ENCODE results near the gene TMPRSS2. TPM values are rescaled to one million over a fixed set of nuclear protein-coding genes. Genes with fewer than 3 reads are reported as not detected.
A peak's percentile ranks its signal among the peaks of the same experiment; 100 is the strongest.

TMPRSS2 gene
- total RNA-seq, 3 donors from 2014 or later = 32.1 to 56.6 TPM; not detected in 1

DNA sequence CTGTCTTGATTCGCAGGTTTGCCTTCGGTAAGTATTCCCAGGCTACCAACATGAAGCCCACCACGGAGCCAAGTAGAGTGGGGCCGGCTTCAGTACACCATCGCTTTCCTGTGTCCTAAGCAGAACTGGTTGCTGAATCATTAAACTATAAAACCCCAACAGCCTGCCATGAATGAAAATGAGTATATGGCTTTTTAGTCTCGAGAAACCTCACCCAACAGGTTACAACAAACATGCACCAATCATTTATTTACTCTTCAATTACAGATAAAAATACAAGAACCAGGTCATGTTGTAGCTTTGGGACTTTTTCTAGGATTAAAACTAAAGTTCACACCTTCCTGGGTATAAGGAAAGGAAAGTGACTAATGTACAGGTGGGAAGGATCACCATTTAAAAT is 7.6 kb downstream of the TMPRSS2 start:
- Histone ChIP-seq H3K27me3 (no peaks in the 10 kb centered on the region), H3K4me1 (no peaks in the 10 kb centered on the region), H3K27ac (peak overlapping the region; percentile 61 to 67), H3K9me3 (no peaks in the 10 kb centered on the region), H3K36me3 (no peaks in the 10 kb centered on the region), H3K4me3 (no peak overlapping the region)
- TF ChIP-seq, protein P1, sequence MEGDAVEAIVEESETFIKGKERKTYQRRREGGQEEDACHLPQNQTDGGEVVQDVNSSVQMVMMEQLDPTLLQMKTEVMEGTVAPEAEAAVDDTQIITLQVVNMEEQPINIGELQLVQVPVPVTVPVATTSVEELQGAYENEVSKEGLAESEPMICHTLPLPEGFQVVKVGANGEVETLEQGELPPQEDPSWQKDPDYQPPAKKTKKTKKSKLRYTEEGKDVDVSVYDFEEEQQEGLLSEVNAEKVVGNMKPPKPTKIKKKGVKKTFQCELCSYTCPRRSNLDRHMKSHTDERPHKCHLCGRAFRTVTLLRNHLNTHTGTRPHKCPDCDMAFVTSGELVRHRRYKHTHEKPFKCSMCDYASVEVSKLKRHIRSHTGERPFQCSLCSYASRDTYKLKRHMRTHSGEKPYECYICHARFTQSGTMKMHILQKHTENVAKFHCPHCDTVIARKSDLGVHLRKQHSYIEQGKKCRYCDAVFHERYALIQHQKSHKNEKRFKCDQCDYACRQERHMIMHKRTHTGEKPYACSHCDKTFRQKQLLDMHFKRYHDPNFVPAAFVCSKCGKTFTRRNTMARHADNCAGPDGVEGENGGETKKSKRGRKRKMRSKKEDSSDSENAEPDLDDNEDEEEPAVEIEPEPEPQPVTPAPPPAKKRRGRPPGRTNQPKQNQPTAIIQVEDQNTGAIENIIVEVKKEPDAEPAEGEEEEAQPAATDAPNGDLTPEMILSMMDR (IDR thresholded peaks at IDR 0.05) = no peak
- TF ChIP-seq POLR2AphosphoS5 (IDR thresholded peaks at IDR 0.05) (no peak), POLR2A (IDR thresholded peaks at IDR 0.05) (no peak)
- intact Hi-C loops (cut with DNase I; ENCODE audit: low total_unique reads) = no loop called here
- DNase-seq (ENCODE audit: low spot score in 2 of 2) = no peak

DNA sequence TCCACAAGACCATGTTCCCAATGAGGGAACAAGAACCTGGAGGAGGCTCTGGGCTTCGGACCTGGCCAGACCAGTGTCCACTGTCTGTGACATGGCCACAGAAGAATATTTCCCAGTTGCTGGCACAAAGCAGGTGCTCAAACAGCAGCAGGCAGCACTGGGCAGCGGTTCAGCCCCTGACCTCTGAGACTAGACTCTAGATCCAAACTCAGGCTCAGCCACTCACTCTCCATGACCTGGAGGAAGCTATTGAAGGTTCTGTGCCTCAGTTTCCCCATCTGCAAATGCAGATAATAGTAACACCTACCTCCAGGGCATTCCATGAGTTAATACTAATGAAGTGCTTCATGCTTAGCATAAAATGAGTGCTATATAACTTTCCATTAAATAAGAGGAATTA is 8.0 kb downstream of the TMPRSS2 start:
- no peaks in the 10 kb centered on the region for H3K36me3 ChIP-seq
- H3K27me3 ChIP-seq = no peaks in the 10 kb centered on the region
- H3K9me3 ChIP-seq = no peaks in the 10 kb centered on the region
- TF ChIP-seq POLR2A (IDR thresholded peaks at IDR 0.05) = no peak
- TF ChIP-seq, protein P1 (IDR thresholded peaks at IDR 0.05) = no peak
- H3K4me3 ChIP-seq = no peak overlapping the region
- H3K4me1 ChIP-seq = no peaks in the 10 kb centered on the region
- peak overlapping the region; percentile 61 to 67 for H3K27ac ChIP-seq
- DNase-seq (ENCODE audit: low spot score in 2 of 2) = no peak
- intact Hi-C loops (cut with DNase I; ENCODE audit: low total_unique reads) = no loop called here

DNA sequence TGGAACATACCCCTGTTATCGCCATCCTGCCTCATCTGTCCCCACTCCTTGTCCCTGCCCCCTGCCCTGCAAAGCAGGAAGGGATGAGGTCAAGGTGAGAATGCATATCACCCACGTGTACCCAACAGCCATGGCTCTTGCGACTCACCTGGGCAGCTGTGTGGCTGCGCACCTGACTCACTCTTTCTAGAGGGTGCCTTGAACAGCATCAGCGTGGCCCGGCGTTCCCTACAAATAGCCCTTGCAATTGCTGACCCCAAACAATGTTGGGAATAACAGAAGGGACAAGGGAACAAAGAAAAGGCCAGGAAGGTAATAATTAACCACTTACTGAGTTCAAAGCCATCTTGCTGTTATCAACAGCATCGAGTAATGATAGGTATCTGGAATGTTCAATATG is 10.2 kb downstream of the TMPRSS2 start:
- Histone ChIP-seq H3K27me3 (no peaks in the 10 kb centered on the region), H3K4me3 (no peak overlapping the region), H3K4me1 (no peaks in the 10 kb centered on the region), H3K9me3 (no peaks in the 10 kb centered on the region), H3K36me3 (no peaks in the 10 kb centered on the region), H3K27ac (no peak overlapping the region)
- intact Hi-C loops (cut with DNase I; ENCODE audit: low total_unique reads) = no loop called here
- no peak for DNase-seq (ENCODE audit: low spot score in 2 of 2)
- TF ChIP-seq, protein P1 (IDR thresholded peaks at IDR 0.05) = no peak
- TF ChIP-seq POLR2AphosphoS5 (IDR thresholded peaks at IDR 0.05) = no peak

DNA sequence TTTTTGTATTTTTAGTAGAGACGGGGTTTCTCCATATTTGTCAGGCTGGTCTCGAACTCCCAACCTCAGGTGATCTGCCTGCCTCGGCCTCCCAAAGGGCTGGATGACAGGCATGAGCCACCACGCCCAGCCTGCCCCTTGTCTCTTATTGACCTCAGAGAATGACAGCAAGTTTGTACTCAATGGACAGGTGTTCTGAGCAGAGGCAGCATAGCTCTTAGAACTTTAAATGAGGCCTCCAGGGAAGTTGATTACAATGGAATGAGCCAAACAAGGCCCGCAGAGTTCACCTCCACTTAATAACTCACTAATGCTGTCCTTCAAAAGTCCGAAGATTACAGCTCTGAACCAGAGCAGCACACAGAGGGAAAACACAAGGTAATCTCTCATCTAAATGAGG is 10.9 kb downstream of the TMPRSS2 start:
- Histone ChIP-seq H3K4me3 (no peak overlapping the region), H3K4me1 (no peaks in the 10 kb centered on the region), H3K27me3 (no peaks in the 10 kb centered on the region), H3K9me3 (no peaks in the 10 kb centered on the region), H3K36me3 (no peaks in the 10 kb centered on the region), H3K27ac (no peak overlapping the region)
- TF ChIP-seq, protein P1 (IDR thresholded peaks at IDR 0.05) = no peak
- TF ChIP-seq POLR2A (IDR thresholded peaks at IDR 0.05) (no peak), POLR2AphosphoS5 (IDR thresholded peaks at IDR 0.05) (no peak)
- no peak for DNase-seq (ENCODE audit: low spot score in 2 of 2)
- intact Hi-C loops (cut with DNase I; ENCODE audit: low total_unique reads) = no loop called here

DNA sequence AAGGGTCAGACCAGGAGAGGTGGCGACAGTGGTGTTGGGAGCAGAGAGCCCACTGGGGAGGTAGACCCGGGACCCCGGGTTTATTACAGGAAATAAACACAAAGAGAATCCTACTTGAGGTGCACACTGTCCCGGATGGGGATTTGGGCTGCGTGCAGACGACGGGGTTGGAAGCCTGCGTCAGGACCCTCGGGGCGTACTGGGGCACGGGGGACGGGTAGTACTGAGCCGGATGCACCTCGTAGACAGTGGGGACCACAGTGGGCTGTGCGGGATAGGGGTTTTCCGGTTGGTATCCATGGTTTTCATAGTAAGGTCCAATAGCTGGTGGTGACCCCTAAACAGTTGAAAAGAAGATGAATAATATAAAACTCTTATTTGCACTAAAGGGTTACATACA is 13.7 kb downstream of the TMPRSS2 start:
- Histone ChIP-seq H3K4me3 (no peak overlapping the region), H3K36me3 (no peaks in the 10 kb centered on the region), H3K9me3 (no peaks in the 10 kb centered on the region), H3K27ac (no peak overlapping the region), H3K27me3 (no peaks in the 10 kb centered on the region), H3K4me1 (no peaks in the 10 kb centered on the region)
- DNase-seq (ENCODE audit: low spot score in 2 of 2) = peak in 1 of 2 donors; percentile 43
- intact Hi-C loops (cut with DNase I; ENCODE audit: low total_unique reads) = no loop called here
- no peak for TF ChIP-seq POLR2AphosphoS5 (IDR thresholded peaks at IDR 0.05)
- TF ChIP-seq POLR2A (IDR thresholded peaks at IDR 0.05) = no peak
- TF ChIP-seq, protein P1 (IDR thresholded peaks at IDR 0.05) = no peak

All from breast epithelium (tissue), 4 donors.